ENCODE results near the gene LIPM.

LIPM gene

GRCh38 chr10:88783724-88784123 is 18.8 kb upstream of the LIPM start:
- Histone ChIP-seq H3K4me3 (ENCODE audit: low read length in 2 of 2) (no peak overlapping the region), H3K9ac (ENCODE audit: low read depth, low read length, poor library complexity) (no peak overlapping the region), H3K23ac (ENCODE audit: low read depth, low read length, poor library complexity) (no peak overlapping the region), H3K27ac (replicated peaks; ENCODE audit: low read length) (no peak overlapping the region), H2AK5ac (ENCODE audit: low read depth, low read length) (no peak overlapping the region), H3K4me2 (ENCODE audit: insufficient read depth, low read length, poor library complexity, severe bottlenecking) (no peak overlapping the region), H2BK5ac (ENCODE audit: low read length) (no peak overlapping the region), H4K91ac (ENCODE audit: low read depth, low read length, poor library complexity) (no peak overlapping the region), H3K4me1 (ENCODE audit: control insufficient read depth in 2 of 2, insufficient read depth in 1 of 2, low read depth in 1 of 2, low read length in 2 of 2) (no peaks in the 10 kb centered on the region), H3K9me3 (replicated peaks in 1 of 2; ENCODE audit: control insufficient read depth in 2 of 2, insufficient read depth in 1 of 2, low read depth in 1 of 2, low read length in 2 of 2) (no peaks in the 10 kb centered on the region), H3K4ac (ENCODE audit: low read length) (no peak overlapping the region), H2AFZ (ENCODE audit: low read length) (no peak overlapping the region), H3K18ac (ENCODE audit: low read length) (no peak overlapping the region), H2BK12ac (ENCODE audit: low read length) (no peak overlapping the region), H3K36me3 (replicated peaks in 1 of 2; ENCODE audit: control insufficient read depth in 2 of 2, insufficient read depth in 2 of 2, low read length in 2 of 2) (no peaks in the 10 kb centered on the region), H2BK15ac (ENCODE audit: low read length) (no peak overlapping the region), H3K14ac (ENCODE audit: low read length) (no peak overlapping the region), H4K8ac (ENCODE audit: low read depth, low read length) (no peak overlapping the region), H3K27me3 (ENCODE audit: control insufficient read depth in 3 of 3, insufficient read depth in 3 of 3, low read depth in 1 of 3, low read length in 3 of 3) (no peaks in the 10 kb centered on the region), H2BK120ac (ENCODE audit: low read depth, low read length) (no peak overlapping the region), H3K79me1 (ENCODE audit: low read depth, low read length) (no peaks in the 10 kb centered on the region)
- no CpG with 5 or more reads among the region's 3 CpGs for WGBS, 2 donors (ENCODE audit: extremely low coverage in 2 of 2, insufficient read length in 2 of 2, insufficient replicate concordance in 1 of 2)
- no peak for DNase-seq (ENCODE audit: low spot score)

- H3K36me3 ChIP-seq (replicated peaks in 1 of 2; ENCODE audit: control insufficient read depth in 2 of 2, insufficient read depth in 2 of 2, low read length in 2 of 2), result no peaks in the 10 kb centered on the region
- H2AFZ ChIP-seq (ENCODE audit: low read length), result no peak overlapping the region
- H3K18ac ChIP-seq (ENCODE audit: low read length), result no peak overlapping the region
- no peak overlapping the region for H3K4me2 ChIP-seq (ENCODE audit: insufficient read depth, low read length, poor library complexity, severe bottlenecking)
- H3K4ac ChIP-seq (ENCODE audit: low read length), result no peak overlapping the region
- H4K8ac ChIP-seq (ENCODE audit: low read depth, low read length), result no peak overlapping the region
- H3K4me1 ChIP-seq (ENCODE audit: control insufficient read depth in 2 of 2, insufficient read depth in 1 of 2, low read depth in 1 of 2, low read length in 2 of 2), result no peaks in the 10 kb centered on the region
- no peak overlapping the region for H3K27ac ChIP-seq (replicated peaks; ENCODE audit: low read length)
- H3K9ac ChIP-seq (ENCODE audit: low read depth, low read length, poor library complexity), result no peak overlapping the region
- no peak overlapping the region for H3K23ac ChIP-seq (ENCODE audit: low read depth, low read length, poor library complexity)
- no peaks in the 10 kb centered on the region for H3K27me3 ChIP-seq (ENCODE audit: control insufficient read depth in 3 of 3, insufficient read depth in 3 of 3, low read depth in 1 of 3, low read length in 3 of 3)
- no peaks in the 10 kb centered on the region for H3K9me3 ChIP-seq (replicated peaks in 1 of 2; ENCODE audit: control insufficient read depth in 2 of 2, insufficient read depth in 1 of 2, low read depth in 1 of 2, low read length in 2 of 2)
- no CpG with 5 or more reads among the region's 10 CpGs for WGBS, 2 donors (ENCODE audit: extremely low coverage in 2 of 2, insufficient read length in 2 of 2, insufficient replicate concordance in 1 of 2)
- H3K79me1 ChIP-seq (ENCODE audit: low read depth, low read length), result no peaks in the 10 kb centered on the region
- no peak overlapping the region for H4K91ac ChIP-seq (ENCODE audit: low read depth, low read length, poor library complexity)
- H2BK120ac ChIP-seq (ENCODE audit: low read depth, low read length), result no peak overlapping the region
- no peak overlapping the region for H2BK5ac ChIP-seq (ENCODE audit: low read length)
- H3K4me3 ChIP-seq (ENCODE audit: low read length in 2 of 2), result no peak overlapping the region
- H2AK5ac ChIP-seq (ENCODE audit: low read depth, low read length), result no peak overlapping the region
- no peak overlapping the region for H2BK12ac ChIP-seq (ENCODE audit: low read length)
- H3K14ac ChIP-seq (ENCODE audit: low read length), result no peak overlapping the region
- H2BK15ac ChIP-seq (ENCODE audit: low read length), result no peak overlapping the region
- DNase-seq (ENCODE audit: low spot score), result no peak
These were observed 16.3 kb upstream of the LIPM start for GRCh38 chr10:88786032-88786770.

- Histone ChIP-seq H3K4me3 (ENCODE audit: low read length in 2 of 2) (no peak overlapping the region), H3K4me2 (ENCODE audit: insufficient read depth, low read length, poor library complexity, severe bottlenecking) (no peak overlapping the region), H2AK5ac (ENCODE audit: low read depth, low read length) (no peak overlapping the region), H3K18ac (ENCODE audit: low read length) (no peak overlapping the region), H3K14ac (ENCODE audit: low read length) (no peak overlapping the region), H3K27ac (replicated peaks; ENCODE audit: low read length) (no peak overlapping the region), H2BK120ac (ENCODE audit: low read depth, low read length) (no peak overlapping the region), H4K8ac (ENCODE audit: low read depth, low read length) (no peak overlapping the region), H3K27me3 (ENCODE audit: control insufficient read depth in 3 of 3, insufficient read depth in 3 of 3, low read depth in 1 of 3, low read length in 3 of 3) (no peaks in the 10 kb centered on the region), H3K23ac (ENCODE audit: low read depth, low read length, poor library complexity) (no peak overlapping the region), H3K79me1 (ENCODE audit: low read depth, low read length) (no peaks in the 10 kb centered on the region), H2AFZ (ENCODE audit: low read length) (no peak overlapping the region), H4K91ac (ENCODE audit: low read depth, low read length, poor library complexity) (no peak overlapping the region), H3K4me1 (ENCODE audit: control insufficient read depth in 2 of 2, insufficient read depth in 1 of 2, low read depth in 1 of 2, low read length in 2 of 2) (no peaks in the 10 kb centered on the region), H3K36me3 (replicated peaks in 1 of 2; ENCODE audit: control insufficient read depth in 2 of 2, insufficient read depth in 2 of 2, low read length in 2 of 2) (no peaks in the 10 kb centered on the region), H2BK5ac (ENCODE audit: low read length) (no peak overlapping the region), H3K9ac (ENCODE audit: low read depth, low read length, poor library complexity) (no peak overlapping the region), H3K4ac (ENCODE audit: low read length) (no peak overlapping the region), H2BK15ac (ENCODE audit: low read length) (no peak overlapping the region), H3K9me3 (replicated peaks in 1 of 2; ENCODE audit: control insufficient read depth in 2 of 2, insufficient read depth in 1 of 2, low read depth in 1 of 2, low read length in 2 of 2) (no peaks in the 10 kb centered on the region), H2BK12ac (ENCODE audit: low read length) (no peak overlapping the region)
- DNase-seq (ENCODE audit: low spot score), result no peak
- WGBS, 2 donors (ENCODE audit: extremely low coverage in 2 of 2, insufficient read length in 2 of 2, insufficient replicate concordance in 1 of 2), result no CpG with 5 or more reads among the region's 5 CpGs
These were observed 15.1 kb upstream of the LIPM start for GRCh38 chr10:88787463-88787862.

DNA sequence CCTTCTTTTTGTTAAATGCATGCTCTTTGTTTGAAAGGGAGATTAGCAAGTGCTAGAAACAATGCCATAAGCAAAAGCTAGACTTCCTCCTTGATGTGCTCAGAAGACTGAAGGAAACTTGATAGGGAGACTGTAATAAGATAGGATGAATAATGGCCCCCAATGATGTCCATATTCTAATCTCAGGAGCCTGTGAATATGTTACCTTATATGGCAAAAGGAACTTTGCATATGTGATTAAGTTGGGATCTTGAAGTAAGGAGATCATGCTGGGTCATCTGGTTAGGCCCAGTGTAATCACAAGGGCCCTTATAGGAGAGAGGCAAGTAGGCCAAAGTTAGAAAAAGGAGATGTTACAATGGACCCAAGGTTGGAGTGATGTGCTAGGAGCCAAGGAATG is 13.6 kb upstream of the LIPM start:
- Histone ChIP-seq H2AK5ac (ENCODE audit: low read depth, low read length) (no peak overlapping the region), H3K23ac (ENCODE audit: low read depth, low read length, poor library complexity) (no peak overlapping the region), H3K79me1 (ENCODE audit: low read depth, low read length) (no peaks in the 10 kb centered on the region), H4K91ac (ENCODE audit: low read depth, low read length, poor library complexity) (no peak overlapping the region), H2AFZ (ENCODE audit: low read length) (no peak overlapping the region), H2BK12ac (ENCODE audit: low read length) (no peak overlapping the region), H3K27me3 (ENCODE audit: control insufficient read depth in 3 of 3, insufficient read depth in 3 of 3, low read depth in 1 of 3, low read length in 3 of 3) (no peaks in the 10 kb centered on the region), H3K9ac (ENCODE audit: low read depth, low read length, poor library complexity) (no peak overlapping the region), H2BK15ac (ENCODE audit: low read length) (no peak overlapping the region), H3K27ac (replicated peaks; ENCODE audit: low read length) (no peak overlapping the region), H3K4me3 (ENCODE audit: low read length in 2 of 2) (no peak overlapping the region), H2BK120ac (ENCODE audit: low read depth, low read length) (no peak overlapping the region), H2BK5ac (ENCODE audit: low read length) (no peak overlapping the region), H3K4ac (ENCODE audit: low read length) (no peak overlapping the region), H3K4me1 (ENCODE audit: control insufficient read depth in 2 of 2, insufficient read depth in 1 of 2, low read depth in 1 of 2, low read length in 2 of 2) (no peaks in the 10 kb centered on the region), H3K36me3 (replicated peaks in 1 of 2; ENCODE audit: control insufficient read depth in 2 of 2, insufficient read depth in 2 of 2, low read length in 2 of 2) (no peaks in the 10 kb centered on the region), H3K14ac (ENCODE audit: low read length) (no peak overlapping the region), H3K9me3 (replicated peaks in 1 of 2; ENCODE audit: control insufficient read depth in 2 of 2, insufficient read depth in 1 of 2, low read depth in 1 of 2, low read length in 2 of 2) (no peaks in the 10 kb centered on the region), H4K8ac (ENCODE audit: low read depth, low read length) (no peak overlapping the region), H3K18ac (ENCODE audit: low read length) (no peak overlapping the region), H3K4me2 (ENCODE audit: insufficient read depth, low read length, poor library complexity, severe bottlenecking) (no peak overlapping the region)
- no peak for DNase-seq (ENCODE audit: low spot score)

Measured in neuronal stem cell (in vitro differentiated cells).